Measurements from ENCODE around the gene WDR20. TPM values are rescaled to one million over a fixed set of nuclear protein-coding genes. Genes with fewer than 3 reads are reported as not detected.

The WDR20 gene
- total RNA-seq, 1 experiment from 2014 or later: 23.7 TPM

- no peaks in the 10 kb centered on the region for H3K9me3 ChIP-seq (ENCODE audit: low read length)
- ATAC-seq (no peak), DNase-seq (no peak)
- H3K36me3 ChIP-seq (ENCODE audit: low read depth, low read length): peaks cover 16% of the 10 kb centered on the region
- TF ChIP-seq EZH2phosphoT487 (IDR thresholded peaks at IDR 0.05; ENCODE audit: borderline replicate concordance, low read length) (no peak), EZH2 (IDR thresholded peaks at IDR 0.05; ENCODE audit: low read length, unreplicated experiment) (no peak), CTCF (conservative IDR thresholded peaks at IDR 0.05; ENCODE audit: low read depth, low read length) (no peak)
- H3K79me2 ChIP-seq (ENCODE audit: low read length): no peaks in the 10 kb centered on the region
- intact Hi-C loops (cut with micrococcal nuclease): no loop called here
- peaks cover 6% of the 10 kb centered on the region for H3F3A ChIP-seq (ENCODE audit: low read length, unreplicated experiment)
- no peak overlapping the region for H3K4me3 ChIP-seq (ENCODE audit: low read length)
- H3K4me2 ChIP-seq (ENCODE audit: low read length): no peak overlapping the region
- H3K27ac ChIP-seq (ENCODE audit: low read length): no peak overlapping the region
- H3K4me1 ChIP-seq (ENCODE audit: insufficient read depth, low read length): peaks cover 9% of the 10 kb centered on the region
- POLR2A ChIA-PET (ENCODE audit: unreplicated experiment): no interaction called here
- CTCF ChIA-PET: no interaction called here
- H3K9ac ChIP-seq (ENCODE audit: low read length): no peak overlapping the region
- H4K20me1 ChIP-seq (ENCODE audit: low read length): no peaks in the 10 kb centered on the region
- no TSS peak for BruUV-seq (replicated peaks)
- H3K9me2 ChIP-seq (replicated peaks; ENCODE audit: low read length): no peaks in the 10 kb centered on the region
- no peaks in the 10 kb centered on the region for H3K27me3 ChIP-seq (ENCODE audit: low read length)
- H2AFZ ChIP-seq (ENCODE audit: low read length): no peak overlapping the region
Measured at GRCh38 chr14:102225936-102226335, 86.2 kb downstream of the WDR20 start.

- ChIA-PET POLR2A (ENCODE audit: unreplicated experiment) (no interaction called here), CTCF (no interaction called here)
- DNase-seq (no peak), ATAC-seq (peak; percentile 28; the same call in 1 of the 2 replicates)
- Histone ChIP-seq H3K27ac (ENCODE audit: low read length) (no peak overlapping the region), H3K27me3 (ENCODE audit: low read length) (no peaks in the 10 kb centered on the region), H3F3A (ENCODE audit: low read length, unreplicated experiment) (peaks cover 2% of the 10 kb centered on the region), H3K9ac (ENCODE audit: low read length) (no peak overlapping the region), H3K9me3 (ENCODE audit: low read length) (no peaks in the 10 kb centered on the region), H3K9me2 (replicated peaks; ENCODE audit: low read length) (no peaks in the 10 kb centered on the region), H4K20me1 (ENCODE audit: low read length) (no peaks in the 10 kb centered on the region), H3K4me3 (ENCODE audit: low read length) (no peak overlapping the region), H3K36me3 (ENCODE audit: low read depth, low read length) (peaks cover 22% of the 10 kb centered on the region), H3K79me2 (ENCODE audit: low read length) (no peaks in the 10 kb centered on the region), H2AFZ (ENCODE audit: low read length) (no peak overlapping the region), H3K4me2 (ENCODE audit: low read length) (no peak overlapping the region), H3K4me1 (ENCODE audit: insufficient read depth, low read length) (peaks cover 3% of the 10 kb centered on the region)
- no TSS peak for BruUV-seq (replicated peaks)
- intact Hi-C loops (cut with micrococcal nuclease): no loop called here
- TF ChIP-seq EZH2phosphoT487 (IDR thresholded peaks at IDR 0.05; ENCODE audit: borderline replicate concordance, low read length) (no peak), CTCF (conservative IDR thresholded peaks at IDR 0.05; ENCODE audit: low read depth, low read length) (no peak), EZH2 (IDR thresholded peaks at IDR 0.05; ENCODE audit: low read length, unreplicated experiment) (no peak)
Measured at GRCh38 chr14:102226356-102227125, 86.8 kb downstream of the WDR20 start.
